Smooth muscle cell of the pulmonary artery (primary cell): ENCODE results near the gene POU2F1. TPM values are rescaled to one million over a fixed set of nuclear protein-coding genes. Genes with fewer than 3 reads are reported as not detected.

Source experiments
- total RNA-seq: library from RNA; depleted of rRNA; stranded (reverse); fragments of >200 nt; gene quantifications from 2 replicates; pipeline ENCODE4 v1.2.3, GENCODE V29; 2014

Gene POU2F1
- 5.7 and 7.5 TPM in 2 replicates for total RNA-seq

GRCh38 chr1:167220537-167221125 lies at the start of gene POU2F1:
POU2F1 (plus strand) TSS chr1:167220886; CDS start chr1:167220898, 12 bp downstream.

Other genes starting within 250 kb of the POU2F1 start
- gene ILDR2, start 245.3 kb upstream of the POU2F1 start, total RNA-seq = 0.13 TPM in 1 of 2 replicates, not detected in the other
- 0.07 TPM in 1 of 2 replicates, not detected in the other for gene MAEL, start 231.6 kb upstream of the POU2F1 start, total RNA-seq
- gene GPA33, start 130.5 kb upstream of the POU2F1 start, total RNA-seq = not detected in 2 replicates
- not detected in 2 replicates for gene STYXL2, start 126.8 kb upstream of the POU2F1 start, total RNA-seq